Calu3 (cell line): Measurements from ENCODE around the gene SYCP2L. TPM values are rescaled to one million over a fixed set of nuclear protein-coding genes. Genes with fewer than 3 reads are reported as not detected.

ENCODE experiments used
- BruUV-seq: library from RNA; stranded (reverse); fragments of 400-500 nt; replicated peaks from 2 replicates; lab custom pipeline; 2021; lab: Mats Ljungman, UMichigan
- CTCF ChIA-PET: fragments of 300-600 bp; sonication (Branson Sonifier 250); formaldehyde crosslinking; loops from one replicate; lab custom pipeline; 2022; ENCODE audit warnings: antibody characterized with exemption; lab: Charles Lee
- DNase-seq: peaks from one replicate; pipeline ENCODE4 v3.0.0; 2022
- H3K27ac Mint-ChIP-seq: one replicate; pipeline ENCODE4 v1.8.0; 2022; ENCODE audit warnings: mixed read lengths; ENCODE audit not compliant: unreplicated experiment
- H3K27me3 Mint-ChIP-seq: one replicate; pipeline ENCODE4 v1.8.0; 2022; ENCODE audit warnings: mixed read lengths; ENCODE audit not compliant: unreplicated experiment
- H3K36me3 Mint-ChIP-seq: one replicate; pipeline ENCODE4 v1.8.0; 2022; ENCODE audit warnings: mild to moderate bottlenecking, moderate library complexity, mixed read lengths; ENCODE audit not compliant: insufficient read depth, unreplicated experiment
- H3K4me1 Mint-ChIP-seq: one replicate; pipeline ENCODE4 v1.8.0; 2022; ENCODE audit warnings: mild to moderate bottlenecking, low read depth, mixed read lengths; ENCODE audit not compliant: unreplicated experiment
- H3K4me3 Mint-ChIP-seq: one replicate; pipeline ENCODE4 v1.8.0; 2022; ENCODE audit warnings: mild to moderate bottlenecking, low read depth, moderate library complexity, mixed read lengths; ENCODE audit not compliant: unreplicated experiment
- H3K9me3 Mint-ChIP-seq: one replicate; pipeline ENCODE4 v1.8.0; 2022; ENCODE audit warnings: low read depth, mixed read lengths; ENCODE audit not compliant: unreplicated experiment
- intact Hi-C: fragments of 100-400 bp; cut with micrococcal nuclease; formaldehyde crosslinking; loops from one replicate; pipeline ENCODE4 v1.10.0; 2022; ENCODE audit not compliant: unreplicated experiment
- total RNA-seq: library from RNA; stranded (reverse); gene quantifications from 2 replicates; pipeline ENCODE4 v1.2.3, GENCODE V29; 2022
- TF ChIP-seq, protein P1 (sequence below): fragments of 200-600 bp; IDR thresholded peaks from one replicate; pipeline ENCODE4 v1.8.0; 2022; ENCODE audit warnings: antibody characterized with exemption; ENCODE audit not compliant: unreplicated experiment

SYCP2L gene
- total RNA-seq, 1 experiment from 2014 or later: not detected

GRCh38 chr6:10843554-10843953, 43.3 kb upstream of the SYCP2L start:
- Mint-ChIP-seq H3K27ac (no peak overlapping the region), H3K4me3 (no peak overlapping the region), H3K27me3 (peaks cover 23% of the 10 kb centered on the region), H3K4me1 (no peaks in the 10 kb centered on the region), H3K9me3 (no peaks in the 10 kb centered on the region), H3K36me3 (peaks cover 4% of the 10 kb centered on the region)
- DNase-seq: no peak
- TF ChIP-seq, protein P1, sequence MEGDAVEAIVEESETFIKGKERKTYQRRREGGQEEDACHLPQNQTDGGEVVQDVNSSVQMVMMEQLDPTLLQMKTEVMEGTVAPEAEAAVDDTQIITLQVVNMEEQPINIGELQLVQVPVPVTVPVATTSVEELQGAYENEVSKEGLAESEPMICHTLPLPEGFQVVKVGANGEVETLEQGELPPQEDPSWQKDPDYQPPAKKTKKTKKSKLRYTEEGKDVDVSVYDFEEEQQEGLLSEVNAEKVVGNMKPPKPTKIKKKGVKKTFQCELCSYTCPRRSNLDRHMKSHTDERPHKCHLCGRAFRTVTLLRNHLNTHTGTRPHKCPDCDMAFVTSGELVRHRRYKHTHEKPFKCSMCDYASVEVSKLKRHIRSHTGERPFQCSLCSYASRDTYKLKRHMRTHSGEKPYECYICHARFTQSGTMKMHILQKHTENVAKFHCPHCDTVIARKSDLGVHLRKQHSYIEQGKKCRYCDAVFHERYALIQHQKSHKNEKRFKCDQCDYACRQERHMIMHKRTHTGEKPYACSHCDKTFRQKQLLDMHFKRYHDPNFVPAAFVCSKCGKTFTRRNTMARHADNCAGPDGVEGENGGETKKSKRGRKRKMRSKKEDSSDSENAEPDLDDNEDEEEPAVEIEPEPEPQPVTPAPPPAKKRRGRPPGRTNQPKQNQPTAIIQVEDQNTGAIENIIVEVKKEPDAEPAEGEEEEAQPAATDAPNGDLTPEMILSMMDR: no peak
- no TSS peak for BruUV-seq
- intact Hi-C loops: no loop called here
- CTCF ChIA-PET: no interaction called here

DNA sequence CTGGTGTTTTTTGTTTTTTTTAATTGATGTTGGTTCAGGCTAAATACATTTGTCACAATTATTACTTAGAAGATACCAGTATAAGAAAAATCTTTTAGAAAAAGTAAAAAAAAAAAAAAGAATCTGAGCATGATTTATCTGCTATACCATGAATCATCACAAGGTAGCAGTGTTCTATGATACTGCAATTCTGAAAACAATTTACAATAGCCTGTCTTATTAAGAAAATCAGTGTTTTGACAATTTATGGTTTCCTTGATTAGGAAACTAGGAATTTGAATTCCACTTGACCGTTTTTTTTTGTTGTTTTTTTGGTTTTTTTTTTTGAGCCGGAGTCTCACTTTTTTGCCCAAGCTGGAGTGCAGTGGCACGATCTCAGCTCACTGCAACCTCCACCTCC, 39.2 kb upstream of the SYCP2L start:
- Mint-ChIP-seq H3K4me1 (no peaks in the 10 kb centered on the region), H3K4me3 (no peak overlapping the region), H3K36me3 (no peaks in the 10 kb centered on the region), H3K9me3 (no peaks in the 10 kb centered on the region), H3K27me3 (no peaks in the 10 kb centered on the region), H3K27ac (no peak overlapping the region)
- CTCF ChIA-PET: interaction anchor here (0.7 kb wide), 1 partner anchor 101 kb away, joined by 8 read pairs; no protein-coding TSS in a partner anchor
- TF ChIP-seq, protein P1: no peak
- no TSS peak for BruUV-seq
- intact Hi-C loops: no loop called here
- DNase-seq: no peak

- TF ChIP-seq, protein P1: no peak
- H3K27me3 Mint-ChIP-seq: no peaks in the 10 kb centered on the region
- CTCF ChIA-PET: interaction anchor here (0.6 to 0.7 kb wide), 2 partner anchors 219 to 682 kb away, joined by 3 to 4 read pairs; no protein-coding TSS in a partner anchor
- intact Hi-C loops: loop anchor here (5.0 kb wide), 1 partner anchor 217 kb away; no protein-coding TSS in a partner anchor
- no peak overlapping the region for H3K27ac Mint-ChIP-seq
- H3K9me3 Mint-ChIP-seq: no peaks in the 10 kb centered on the region
- H3K4me3 Mint-ChIP-seq: no peak overlapping the region
- no peak for DNase-seq
- H3K4me1 Mint-ChIP-seq: no peaks in the 10 kb centered on the region
- no TSS peak for BruUV-seq
- H3K36me3 Mint-ChIP-seq: no peaks in the 10 kb centered on the region
Measured at GRCh38 chr6:10849901-10850300, 37.0 kb upstream of the SYCP2L start.

GRCh38 chr6:10850728-10851127, 36.1 kb upstream of the SYCP2L start:
- DNase-seq: no peak
- BruUV-seq: no TSS peak
- CTCF ChIA-PET: interaction anchor here (0.6 to 0.7 kb wide), 2 partner anchors 23 to 683 kb away, joined by 3 to 4 read pairs; no protein-coding TSS in a partner anchor
- Mint-ChIP-seq H3K27me3 (no peaks in the 10 kb centered on the region), H3K27ac (no peak overlapping the region), H3K4me3 (no peak overlapping the region), H3K9me3 (no peaks in the 10 kb centered on the region), H3K4me1 (no peaks in the 10 kb centered on the region), H3K36me3 (no peaks in the 10 kb centered on the region)
- TF ChIP-seq, protein P1: no peak
- intact Hi-C loops: loop anchor here (5.0 kb wide), 1 partner anchor 217 kb away; no protein-coding TSS in a partner anchor
